Subcutaneous adipose tissue (tissue), 4 donors: Measurements from ENCODE around the gene HJURP. TPM values are rescaled to one million over a fixed set of nuclear protein-coding genes. Genes with fewer than 3 reads are reported as not detected.

Experiments
- CTCF ChIP-seq: fragments of 450-650 bp; IDR thresholded peaks from one replicate; pipeline ENCODE4 v1.5.1; 2016; ENCODE audit warnings: low read depth, mild to moderate bottlenecking, control low read depth, antibody characterized with exemption, moderate library complexity
- total RNA-seq, 4 donors: library from RNA; depleted of rRNA; stranded (reverse); fragments of >200 nt; gene quantifications; one replicate each; pipeline ENCODE4 v1.1.0, GENCODE V29; 2016

Gene HJURP
- total RNA-seq, 4 donors from 2014 or later, result 1.9 to 2.0 TPM; not detected in 2

GRCh38 chr2:233847248-233847898 is 7.0 kb downstream of the HJURP start:
- TF ChIP-seq CTCF, result no peak

- no peak for TF ChIP-seq CTCF
Measured at GRCh38 chr2:233846387-233847247, 7.7 kb downstream of the HJURP start.

GRCh38 chr2:233845301-233846060 is 8.9 kb downstream of the HJURP start:
- TF ChIP-seq CTCF, result no peak

- TF ChIP-seq CTCF, result no peak
Measured at GRCh38 chr2:233844836-233845235, 9.5 kb downstream of the HJURP start.

- TF ChIP-seq CTCF, result no peak
Measured at GRCh38 chr2:233844064-233844807, 10.1 kb downstream of the HJURP start.

- no peak for TF ChIP-seq CTCF
Measured at GRCh38 chr2:233841183-233841582, 13.2 kb downstream of the HJURP start.
